Measurements from ENCODE around the gene RASA3.
"Not testable (repeated sequence)": the region's sequence is repeated elsewhere in the genome, so short reads cannot be mapped to it uniquely, and the experiment has no call there.

RASA3 gene

GRCh38 chr13:114140906-114141250 is 8.5 kb upstream of the RASA3 start:
- no peak for FAIRE-seq

GRCh38 chr13:114140131-114140905 is 7.9 kb upstream of the RASA3 start:
- FAIRE-seq, result no peak

GRCh38 chr13:114136576-114136975 is 4.2 kb upstream of the RASA3 start:
- no peak for FAIRE-seq

GRCh38 chr13:114135731-114136171 is 3.3 kb upstream of the RASA3 start:
- FAIRE-seq, result no peak

- no peak for FAIRE-seq
Observed at GRCh38 chr13:114134944-114135610, 2.7 kb upstream of the RASA3 start.

- FAIRE-seq, result no peak
Observed at GRCh38 chr13:114134111-114134943, 1.9 kb upstream of the RASA3 start.

GRCh38 chr13:114133552-114133951 is 1.1 kb upstream of the RASA3 start:
- FAIRE-seq, result not testable (repeated sequence)

GRCh38 chr13:114133126-114133525 is 703 bp upstream of the RASA3 start:
- not testable (repeated sequence) for FAIRE-seq

- no peak for FAIRE-seq
Observed at GRCh38 chr13:114131583-114132418, 622 bp downstream of the RASA3 start.

- FAIRE-seq, result no peak
Observed at GRCh38 chr13:114130837-114131582, 1.4 kb downstream of the RASA3 start.

- FAIRE-seq, result no peak
Observed at GRCh38 chr13:114130131-114130836, 2.1 kb downstream of the RASA3 start.

GRCh38 chr13:114129649-114130062 is 2.8 kb downstream of the RASA3 start:
- no peak for FAIRE-seq

- no peak for FAIRE-seq
Observed at GRCh38 chr13:114128624-114129522, 3.5 kb downstream of the RASA3 start.

- FAIRE-seq, result no peak
Observed at GRCh38 chr13:114128348-114128623, 4.1 kb downstream of the RASA3 start.

- no peak for FAIRE-seq
Observed at GRCh38 chr13:114127473-114128347, 4.7 kb downstream of the RASA3 start.

GRCh38 chr13:114126789-114127472 is 5.5 kb downstream of the RASA3 start:
- no peak for FAIRE-seq

- FAIRE-seq, result not testable (repeated sequence)
Observed at GRCh38 chr13:114126086-114126485, 6.3 kb downstream of the RASA3 start.

GRCh38 chr13:114125589-114125988 is 6.8 kb downstream of the RASA3 start:
- FAIRE-seq, result no peak

- FAIRE-seq, result no peak
Observed at GRCh38 chr13:114124921-114125320, 7.5 kb downstream of the RASA3 start.
